ENCODE measurements around the gene GPHB5. TPM values are rescaled to one million over a fixed set of nuclear protein-coding genes. Genes with fewer than 3 reads are reported as not detected.
"Not testable (repeated sequence)": the region's sequence is repeated elsewhere in the genome, so short reads cannot be mapped to it uniquely, and the experiment has no call there.

GPHB5 gene
- total RNA-seq, 1 donor from 2014 or later: not detected

- DNase-seq: peak; percentile 45
Observed at GRCh38 chr14:63295231-63295685, 23.5 kb downstream of the GPHB5 start.

GRCh38 chr14:63292805-63293204, 25.9 kb downstream of the GPHB5 start:
- no peak for DNase-seq

- DNase-seq: no peak
Observed at GRCh38 chr14:63290741-63291430, 27.8 kb downstream of the GPHB5 start.

- DNase-seq: no peak
Observed at GRCh38 chr14:63288853-63289252, 29.9 kb downstream of the GPHB5 start.

GRCh38 chr14:63287666-63288483, 30.9 kb downstream of the GPHB5 start:
- no peak for DNase-seq

- DNase-seq: no peak
Observed at GRCh38 chr14:63286071-63286470, 32.7 kb downstream of the GPHB5 start.

GRCh38 chr14:63283884-63284248, 34.9 kb downstream of the GPHB5 start:
- DNase-seq: no peak

GRCh38 chr14:63282997-63283883, 35.5 kb downstream of the GPHB5 start:
- DNase-seq: no peak

- not testable (repeated sequence) for DNase-seq
Observed at GRCh38 chr14:63279933-63280332, 38.8 kb downstream of the GPHB5 start.

- DNase-seq: no peak
Observed at GRCh38 chr14:63277591-63278183, 41.0 kb downstream of the GPHB5 start.

GRCh38 chr14:63276492-63277342, 42.0 kb downstream of the GPHB5 start:
- DNase-seq: peak; percentile 70

GRCh38 chr14:63276016-63276415, 42.7 kb downstream of the GPHB5 start:
- no peak for DNase-seq

GRCh38 chr14:63275611-63276010, 43.1 kb downstream of the GPHB5 start:
- no peak for DNase-seq

- no peak for DNase-seq
Observed at GRCh38 chr14:63273717-63274655, 44.7 kb downstream of the GPHB5 start.

GRCh38 chr14:63273129-63273528, 45.6 kb downstream of the GPHB5 start:
- DNase-seq: peak; percentile 46

- no peak for DNase-seq
Observed at GRCh38 chr14:63269561-63270225, 49.0 kb downstream of the GPHB5 start.

GRCh38 chr14:63268771-63269170, 50.0 kb downstream of the GPHB5 start:
- DNase-seq: no peak

GRCh38 chr14:63267171-63267570, 51.6 kb downstream of the GPHB5 start:
- DNase-seq: peak; percentile 22

GRCh38 chr14:63266106-63266505, 52.6 kb downstream of the GPHB5 start:
- no peak for DNase-seq

Measured in dermis blood vessel endothelial cell (primary cell).